Lower leg skin (tissue), 4 donors: Measurements from ENCODE around the gene NEURL1B. TPM values are rescaled to one million over a fixed set of nuclear protein-coding genes. Genes with fewer than 3 reads are reported as not detected.
A peak's percentile ranks its signal among the peaks of the same experiment; 100 is the strongest.

Experiments used
- DNase-seq, 2 donors: peaks; one replicate each; pipeline ENCODE4 v3.0.0-alpha.2; 2019; ENCODE audit warnings: low spot score in 2 of 2
- H3K4me3 ChIP-seq: fragments of 200-600 bp; sonication (generic); 2 replicates; pipeline ENCODE4 v1.5.1; 2017; ENCODE audit warnings: mild to moderate bottlenecking, low read depth; ENCODE audit not compliant: poor library complexity, severe bottlenecking
- CTCF ChIP-seq, 3 donors: fragments of 450-650 bp; IDR thresholded peaks; one replicate each; pipeline ENCODE4 v1.5.1; 2016; ENCODE audit warnings: antibody characterized with exemption in 3 of 3, mild to moderate bottlenecking in 3 of 3, moderate library complexity in 2 of 3
- POLR2A ChIP-seq, 2 donors: fragments of 450-650 bp; IDR thresholded peaks; one replicate each; pipeline ENCODE4 v1.6.1; 2016 to 2017; ENCODE audit warnings: antibody characterized with exemption in 2 of 2, mild to moderate bottlenecking in 1 of 2, moderate library complexity in 1 of 2
- WGBS, 2 donors: methylation state at CpG; one replicate each; pipeline ENCODE4 v1.1.5; 2018; 5-methylcytosine and 5-hydroxymethylcytosine counted together
- intact Hi-C: fragments of 100-400 bp; cut with DNase I; formaldehyde crosslinking; loops from one replicate; pipeline ENCODE4 v1.15.0; 2023; ENCODE audit warnings: low total_unique reads
- total RNA-seq, 4 donors: library from RNA; depleted of rRNA; stranded (reverse); fragments of >200 nt; gene quantifications; one replicate each; pipeline ENCODE4 v1.1.0, GENCODE V29; 2016

NEURL1B gene
- total RNA-seq, 4 donors from 2014 or later: 12.5 to 34.8 (median 20.9) TPM

DNA sequence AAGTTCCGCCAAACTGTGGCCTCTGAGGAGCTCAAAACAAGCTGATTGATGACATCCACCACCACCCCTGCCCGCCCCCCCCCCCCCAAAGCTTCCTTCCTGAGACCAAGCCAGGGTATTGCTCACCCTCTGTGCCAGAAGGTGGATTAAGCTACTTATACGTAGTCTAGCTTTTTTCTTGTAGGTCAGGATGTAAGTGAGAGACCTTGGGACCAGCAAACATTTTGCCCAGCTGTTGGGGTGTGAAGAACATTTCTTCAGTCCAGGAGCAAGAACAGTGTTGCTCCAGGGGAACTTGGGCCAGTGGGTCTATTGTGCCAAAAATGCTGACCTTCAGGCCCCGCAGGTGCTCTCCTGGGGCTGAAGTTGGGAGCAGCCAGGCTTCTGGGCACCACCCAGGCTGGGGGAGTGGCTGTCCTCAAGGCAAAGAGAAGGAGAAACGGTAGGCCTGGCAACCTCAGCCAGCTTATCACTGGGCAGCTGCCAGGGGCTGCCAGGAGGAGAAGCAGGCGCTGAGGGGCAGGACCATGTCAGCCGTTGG, 18.0 kb downstream of the NEURL1B start:
- WGBS, 2 donors: 37 to 40% methylated on average over 7 of the region's 7 CpGs
- no peak overlapping the region for H3K4me3 ChIP-seq
- intact Hi-C loops: no loop called here
- TF ChIP-seq POLR2A (IDR thresholded peaks at IDR 0.05) (no peak), CTCF (IDR thresholded peaks at IDR 0.05) (no peak)
- DNase-seq: no peak

DNA sequence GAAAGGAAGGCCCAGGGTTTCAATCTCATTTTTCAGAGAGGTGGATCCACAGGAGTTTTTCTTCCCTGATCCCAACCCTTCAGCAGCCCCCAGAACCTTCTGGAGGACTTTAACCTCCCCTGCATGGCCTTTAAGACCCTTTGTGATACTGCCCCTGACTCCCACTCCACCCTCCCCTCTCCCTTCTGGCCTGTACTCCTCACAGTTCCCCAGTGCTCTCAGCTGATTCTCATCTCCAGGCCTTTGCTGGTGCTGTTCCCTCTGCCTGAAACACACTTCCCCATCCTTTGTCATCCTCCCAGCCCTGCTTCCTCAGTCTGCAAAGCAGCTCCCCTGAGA, 18.5 kb downstream of the NEURL1B start:
- intact Hi-C loops: no loop called here
- no peak for DNase-seq
- TF ChIP-seq CTCF (IDR thresholded peaks at IDR 0.05) (no peak), POLR2A (IDR thresholded peaks at IDR 0.05) (no peak)
- no peak overlapping the region for H3K4me3 ChIP-seq

DNA sequence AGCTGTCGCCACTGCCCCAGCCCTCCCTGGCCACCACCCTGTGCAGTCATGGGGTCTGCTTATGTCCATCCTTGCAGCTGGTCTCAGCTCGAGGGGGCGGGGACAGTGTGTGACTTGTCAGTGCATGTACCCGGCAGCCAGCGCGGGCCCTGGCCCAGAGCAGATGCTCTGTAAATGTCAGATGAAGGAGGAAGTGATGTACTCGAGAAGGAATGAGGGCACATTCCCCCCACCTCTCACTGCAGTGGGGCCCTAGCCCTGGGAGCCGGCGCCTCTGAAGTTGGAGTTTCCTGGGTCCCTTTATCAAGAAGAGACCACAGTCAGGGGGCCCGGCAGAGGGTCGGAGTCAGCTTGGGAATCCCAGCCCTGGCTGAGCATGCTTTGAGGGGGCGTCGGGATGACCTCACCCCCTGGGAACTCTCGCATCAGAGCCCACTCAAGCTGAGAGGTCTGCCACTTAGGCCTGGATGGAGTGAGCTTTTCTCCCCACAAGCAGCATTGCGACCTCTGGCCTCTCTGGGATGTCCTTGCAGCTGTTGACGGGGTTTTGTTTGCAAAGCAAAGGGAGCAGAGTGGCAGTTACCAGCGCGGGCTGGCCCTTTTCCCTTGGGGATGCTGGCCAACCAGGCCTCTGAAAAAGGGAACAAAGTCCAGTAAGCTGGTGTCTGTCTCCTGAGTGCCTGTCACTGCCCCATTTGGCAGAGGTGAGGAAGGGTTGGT, 19.0 kb downstream of the NEURL1B start:
- peak; percentile 63 to 91 for DNase-seq
- intact Hi-C loops: no loop called here
- TF ChIP-seq CTCF (IDR thresholded peaks at IDR 0.05) (no peak), POLR2A (IDR thresholded peaks at IDR 0.05) (no peak)
- 23 to 30% methylated on average over 15 to 17 of the region's 18 CpGs for WGBS, 2 donors
- no peak overlapping the region for H3K4me3 ChIP-seq

- 93 to 95% methylated on average over 3 of the region's 3 CpGs for WGBS, 2 donors
- TF ChIP-seq POLR2A (IDR thresholded peaks at IDR 0.05) (no peak), CTCF (IDR thresholded peaks at IDR 0.05) (no peak)
- DNase-seq: no peak
- intact Hi-C loops: no loop called here
- H3K4me3 ChIP-seq: no peak overlapping the region
These were observed 19.9 kb downstream of the NEURL1B start for GRCh38 chr5:172660974-172661373.

DNA sequence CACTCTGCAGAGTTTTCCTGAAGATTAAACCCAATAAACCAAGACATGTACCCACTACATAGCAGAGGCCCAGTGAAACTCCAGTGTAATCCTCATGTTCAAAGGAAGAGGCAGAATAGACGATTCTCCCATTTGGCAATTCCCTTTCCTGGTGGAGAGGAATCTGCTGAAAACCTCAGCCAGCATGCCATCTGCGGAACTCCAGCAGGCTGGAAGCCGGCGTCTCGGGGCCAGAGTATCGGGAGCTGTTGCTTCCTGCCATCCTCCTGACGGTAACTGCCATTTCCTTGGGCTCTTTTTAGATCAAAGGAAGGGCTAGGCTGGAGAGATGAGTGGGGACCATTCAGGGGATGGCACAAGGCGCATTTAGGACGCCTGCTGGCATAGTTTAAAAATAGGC, 20.5 kb downstream of the NEURL1B start:
- 84 to 87% methylated on average over 9 of the region's 9 CpGs for WGBS, 2 donors
- intact Hi-C loops: no loop called here
- no peak for DNase-seq
- no peak for TF ChIP-seq POLR2A (IDR thresholded peaks at IDR 0.05)
- no peak for TF ChIP-seq CTCF (IDR thresholded peaks at IDR 0.05)
- H3K4me3 ChIP-seq: no peak overlapping the region

DNA sequence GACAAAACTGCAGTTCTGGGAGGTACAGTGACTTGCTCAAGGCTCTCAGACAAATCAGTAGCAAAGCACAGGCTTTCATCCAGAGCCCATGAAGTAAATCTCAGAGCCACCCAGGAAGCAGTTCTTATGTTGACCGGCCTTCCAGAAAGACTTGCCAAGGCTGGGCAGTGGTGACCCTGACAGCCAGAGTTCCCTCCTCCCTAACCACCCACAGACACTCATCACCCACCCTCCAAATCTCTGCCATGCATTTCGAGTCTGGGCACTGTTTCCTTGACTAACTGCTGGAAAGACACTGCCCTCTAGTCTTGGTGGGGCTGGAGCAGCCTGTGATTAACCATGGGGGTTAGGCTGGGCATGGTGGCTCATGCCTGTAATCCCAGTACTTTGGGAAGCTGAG, 21.5 kb downstream of the NEURL1B start:
- no peak for TF ChIP-seq CTCF (IDR thresholded peaks at IDR 0.05)
- intact Hi-C loops: no loop called here
- WGBS, 2 donors: 58 to 86% methylated on average over 2 of the region's 2 CpGs
- no peak overlapping the region for H3K4me3 ChIP-seq
- no peak for DNase-seq
